ENCODE results near the gene PEPD.

DNA sequence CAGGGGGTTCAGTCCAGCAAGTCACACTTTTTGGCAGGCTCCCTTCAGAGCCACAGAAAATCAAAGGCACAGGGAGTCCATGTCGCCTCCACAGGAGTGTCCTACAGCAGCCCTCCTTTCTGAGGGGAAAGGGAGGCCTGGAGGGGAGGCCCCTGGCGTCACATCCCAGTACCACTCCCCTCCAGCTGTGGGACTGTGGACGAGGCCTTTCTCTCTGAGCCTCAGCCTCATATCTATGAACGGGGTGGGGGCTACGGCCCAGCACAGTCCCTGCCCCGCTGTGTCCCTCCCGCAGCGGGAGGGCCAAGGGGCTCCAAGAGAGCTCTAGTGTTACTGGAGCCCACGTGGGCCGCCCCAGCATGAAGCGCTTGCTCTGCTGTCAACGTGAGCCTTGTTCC lies 23.8 kb downstream of the PEPD start:
- TF ChIP-seq, protein P1, sequence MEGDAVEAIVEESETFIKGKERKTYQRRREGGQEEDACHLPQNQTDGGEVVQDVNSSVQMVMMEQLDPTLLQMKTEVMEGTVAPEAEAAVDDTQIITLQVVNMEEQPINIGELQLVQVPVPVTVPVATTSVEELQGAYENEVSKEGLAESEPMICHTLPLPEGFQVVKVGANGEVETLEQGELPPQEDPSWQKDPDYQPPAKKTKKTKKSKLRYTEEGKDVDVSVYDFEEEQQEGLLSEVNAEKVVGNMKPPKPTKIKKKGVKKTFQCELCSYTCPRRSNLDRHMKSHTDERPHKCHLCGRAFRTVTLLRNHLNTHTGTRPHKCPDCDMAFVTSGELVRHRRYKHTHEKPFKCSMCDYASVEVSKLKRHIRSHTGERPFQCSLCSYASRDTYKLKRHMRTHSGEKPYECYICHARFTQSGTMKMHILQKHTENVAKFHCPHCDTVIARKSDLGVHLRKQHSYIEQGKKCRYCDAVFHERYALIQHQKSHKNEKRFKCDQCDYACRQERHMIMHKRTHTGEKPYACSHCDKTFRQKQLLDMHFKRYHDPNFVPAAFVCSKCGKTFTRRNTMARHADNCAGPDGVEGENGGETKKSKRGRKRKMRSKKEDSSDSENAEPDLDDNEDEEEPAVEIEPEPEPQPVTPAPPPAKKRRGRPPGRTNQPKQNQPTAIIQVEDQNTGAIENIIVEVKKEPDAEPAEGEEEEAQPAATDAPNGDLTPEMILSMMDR (conservative IDR thresholded peaks at IDR 0.05; ENCODE audit: low read length) = no peak
- no peak for TF ChIP-seq EZH2phosphoT487 (IDR thresholded peaks at IDR 0.05; ENCODE audit: borderline replicate concordance)
